ENCODE measurements around the gene STAT1. TPM values are rescaled to one million over a fixed set of nuclear protein-coding genes. Genes with fewer than 3 reads are reported as not detected.

Gene STAT1
- total and polyA plus RNA-seq, 9 of the 15 experiments (the other 6 are each of a cell fraction or from before 2014, with no cell fraction given): 8.7 to 34.4 (median 26.8) TPM

DNA sequence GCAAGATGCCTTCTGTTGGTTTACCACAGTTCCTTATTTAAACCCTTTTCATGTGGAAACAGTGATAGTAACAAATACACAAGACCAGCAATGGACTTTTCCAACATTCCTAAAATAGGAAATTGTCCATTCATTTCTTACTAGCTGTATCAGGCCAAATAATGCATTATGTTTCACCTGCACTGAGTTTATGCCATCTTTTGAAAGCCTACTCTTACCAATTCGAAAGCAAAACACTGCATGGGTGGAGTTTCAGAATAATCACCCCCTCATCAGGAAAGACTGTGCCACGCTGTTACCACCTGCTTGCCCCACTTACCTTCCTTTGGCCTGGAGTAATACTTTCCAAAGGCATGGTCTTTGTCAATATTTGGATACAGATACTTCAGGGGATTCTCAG, 37.5 kb downstream of the STAT1 start:
- H3K36me3 ChIP-seq (ENCODE audit: control insufficient read depth, insufficient read depth, low read length): peaks cover 89% of the 10 kb centered on the region; the same call in 2 of the 3 replicates
- H3K9me3 ChIP-seq (replicated peaks; ENCODE audit: control insufficient read depth, insufficient read depth, low read depth, low read length): no peaks in the 10 kb centered on the region
- H2AFZ ChIP-seq (ENCODE audit: low read depth, low read length): no peak overlapping the region
- DNase-seq (ENCODE audit: extremely low read depth in 1 of 4, low spot score in 3 of 4) (no peak), ATAC-seq (no peak), FAIRE-seq (no peak)
- in situ Hi-C loops (cut with MboI): no loop called here
- intact Hi-C loops (cut with micrococcal nuclease): no loop called here
- no peaks in the 10 kb centered on the region for H3K27me3 ChIP-seq (ENCODE audit: control insufficient read depth in 2 of 2, insufficient read depth in 2 of 2, low read length in 2 of 2)
- no peaks in the 10 kb centered on the region for H3K4me1 ChIP-seq (replicated peaks in 1 of 2; ENCODE audit: control insufficient read depth in 2 of 2, insufficient read depth in 2 of 2, low read length in 2 of 2)
- POLR2A ChIA-PET: no interaction called here
- 89% methylated on average over 2 of the region's 2 CpGs for WGBS (ENCODE audit: insufficient coverage, low coverage, missing lambda C conversion rate)
- H3K79me2 ChIP-seq (ENCODE audit: control insufficient read depth, insufficient read depth, low read length): no peaks in the 10 kb centered on the region
- H3K27ac ChIP-seq (ENCODE audit: extremely low read depth, low read depth, low read length): no peak overlapping the region
- H3K4me2 ChIP-seq (ENCODE audit: insufficient read depth, low read length): no peak overlapping the region
- H3K9ac ChIP-seq (ENCODE audit: insufficient read depth in 1 of 2, low read depth in 2 of 2, low read length in 2 of 2): no peak overlapping the region
- CTCF ChIA-PET (ENCODE audit: low intra/inter-chr PET ratio): no interaction called here
- TF ChIP-seq MTA2 (IDR thresholded peaks at IDR 0.05; ENCODE audit: low read depth): no peak
- TF ChIP-seq, protein P1, sequence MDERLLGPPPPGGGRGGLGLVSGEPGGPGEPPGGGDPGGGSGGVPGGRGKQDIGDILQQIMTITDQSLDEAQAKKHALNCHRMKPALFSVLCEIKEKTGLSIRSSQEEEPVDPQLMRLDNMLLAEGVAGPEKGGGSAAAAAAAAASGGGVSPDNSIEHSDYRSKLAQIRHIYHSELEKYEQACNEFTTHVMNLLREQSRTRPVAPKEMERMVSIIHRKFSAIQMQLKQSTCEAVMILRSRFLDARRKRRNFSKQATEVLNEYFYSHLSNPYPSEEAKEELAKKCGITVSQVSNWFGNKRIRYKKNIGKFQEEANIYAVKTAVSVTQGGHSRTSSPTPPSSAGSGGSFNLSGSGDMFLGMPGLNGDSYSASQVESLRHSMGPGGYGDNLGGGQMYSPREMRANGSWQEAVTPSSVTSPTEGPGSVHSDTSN (CRISPR knock-in tag; IDR thresholded peaks at IDR 0.05; ENCODE audit: low read depth): no peak
- TF ChIP-seq, protein P1 (tag; conservative IDR thresholded peaks at IDR 0.05; ENCODE audit: low read depth): no peak
- TF ChIP-seq, protein P2, sequence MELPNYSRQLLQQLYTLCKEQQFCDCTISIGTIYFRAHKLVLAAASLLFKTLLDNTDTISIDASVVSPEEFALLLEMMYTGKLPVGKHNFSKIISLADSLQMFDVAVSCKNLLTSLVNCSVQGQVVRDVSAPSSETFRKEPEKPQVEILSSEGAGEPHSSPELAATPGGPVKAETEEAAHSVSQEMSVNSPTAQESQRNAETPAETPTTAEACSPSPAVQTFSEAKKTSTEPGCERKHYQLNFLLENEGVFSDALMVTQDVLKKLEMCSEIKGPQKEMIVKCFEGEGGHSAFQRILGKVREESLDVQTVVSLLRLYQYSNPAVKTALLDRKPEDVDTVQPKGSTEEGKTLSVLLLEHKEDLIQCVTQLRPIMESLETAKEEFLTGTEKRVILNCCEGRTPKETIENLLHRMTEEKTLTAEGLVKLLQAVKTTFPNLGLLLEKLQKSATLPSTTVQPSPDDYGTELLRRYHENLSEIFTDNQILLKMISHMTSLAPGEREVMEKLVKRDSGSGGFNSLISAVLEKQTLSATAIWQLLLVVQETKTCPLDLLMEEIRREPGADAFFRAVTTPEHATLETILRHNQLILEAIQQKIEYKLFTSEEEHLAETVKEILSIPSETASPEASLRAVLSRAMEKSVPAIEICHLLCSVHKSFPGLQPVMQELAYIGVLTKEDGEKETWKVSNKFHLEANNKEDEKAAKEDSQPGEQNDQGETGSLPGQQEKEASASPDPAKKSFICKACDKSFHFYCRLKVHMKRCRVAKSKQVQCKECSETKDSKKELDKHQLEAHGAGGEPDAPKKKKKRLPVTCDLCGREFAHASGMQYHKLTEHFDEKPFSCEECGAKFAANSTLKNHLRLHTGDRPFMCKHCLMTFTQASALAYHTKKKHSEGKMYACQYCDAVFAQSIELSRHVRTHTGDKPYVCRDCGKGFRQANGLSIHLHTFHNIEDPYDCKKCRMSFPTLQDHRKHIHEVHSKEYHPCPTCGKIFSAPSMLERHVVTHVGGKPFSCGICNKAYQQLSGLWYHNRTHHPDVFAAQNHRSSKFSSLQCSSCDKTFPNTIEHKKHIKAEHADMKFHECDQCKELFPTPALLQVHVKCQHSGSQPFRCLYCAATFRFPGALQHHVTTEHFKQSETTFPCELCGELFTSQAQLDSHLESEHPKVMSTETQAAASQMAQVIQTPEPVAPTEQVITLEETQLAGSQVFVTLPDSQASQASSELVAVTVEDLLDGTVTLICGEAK (IDR thresholded peaks at IDR 0.05): no peak
- TF ChIP-seq, protein P2 (CRISPR knock-in tag; IDR thresholded peaks at IDR 0.05): no peak
- TF ChIP-seq XRCC5 (IDR thresholded peaks at IDR 0.05; ENCODE audit: low read depth, low read length): no peak
- TF ChIP-seq SLC30A9 (CRISPR knock-in tag; IDR thresholded peaks at IDR 0.05): no peak
- no peak for TF ChIP-seq BRCA1 (IDR thresholded peaks at IDR 0.05)
- TF ChIP-seq BRCA1 (CRISPR knock-in tag; IDR thresholded peaks at IDR 0.05): no peak
- no peaks in the 10 kb centered on the region for H3K9me1 ChIP-seq (ENCODE audit: control insufficient read depth, insufficient read depth, low read length)
- no peaks in the 10 kb centered on the region for H4K20me1 ChIP-seq (replicated peaks; ENCODE audit: control insufficient read depth, insufficient read depth, low read length)
- H3K4me3 ChIP-seq: no peak overlapping the region
- BruUV-seq (replicated peaks): no TSS peak

All from K562 (cell line).